ENCODE results near the gene HOXA3. TPM values are rescaled to one million over a fixed set of nuclear protein-coding genes. Genes with fewer than 3 reads are reported as not detected.

Gene HOXA3
- total RNA-seq, 1 donor from 2014 or later: 209 TPM

DNA sequence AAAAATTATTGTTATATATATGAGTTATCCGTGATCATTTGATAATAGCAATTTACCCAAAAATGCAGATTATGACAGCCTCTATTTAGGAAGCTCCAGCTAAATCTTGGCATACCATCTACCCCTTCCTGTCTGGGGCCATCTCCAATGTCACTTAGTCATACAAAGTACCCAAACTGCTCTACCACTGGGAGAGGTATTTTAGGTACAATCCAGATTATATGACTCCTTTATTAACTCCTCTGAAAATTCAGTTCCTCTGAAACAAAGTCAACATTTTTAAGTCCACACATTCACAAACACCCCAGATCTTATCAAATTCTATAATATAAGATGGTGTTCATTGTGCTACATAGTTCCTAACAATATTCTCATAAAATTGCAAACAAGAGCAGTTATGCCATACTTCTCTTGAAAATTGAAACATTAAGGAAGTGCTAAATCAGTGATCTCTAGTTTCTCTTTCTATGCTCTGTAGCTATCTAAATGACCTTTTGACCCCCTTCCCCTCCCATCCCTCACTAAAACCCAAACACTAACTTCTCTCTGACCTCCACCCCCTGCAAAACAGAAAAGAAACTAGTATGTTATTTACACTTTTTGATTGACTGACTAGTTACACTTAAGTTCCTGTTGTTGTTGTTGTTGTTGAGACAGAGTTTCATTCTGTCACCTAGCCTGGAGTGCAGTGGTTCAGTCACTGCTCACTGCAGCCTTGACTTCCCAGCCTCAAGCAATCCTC, 73.0 kb downstream of the HOXA3 start:
- no peaks in the 10 kb centered on the region for H3K36me3 Mint-ChIP-seq
- H3K27ac Mint-ChIP-seq: peak overlapping the region; percentile 40
- no peak overlapping the region for H3K4me3 Mint-ChIP-seq

DNA sequence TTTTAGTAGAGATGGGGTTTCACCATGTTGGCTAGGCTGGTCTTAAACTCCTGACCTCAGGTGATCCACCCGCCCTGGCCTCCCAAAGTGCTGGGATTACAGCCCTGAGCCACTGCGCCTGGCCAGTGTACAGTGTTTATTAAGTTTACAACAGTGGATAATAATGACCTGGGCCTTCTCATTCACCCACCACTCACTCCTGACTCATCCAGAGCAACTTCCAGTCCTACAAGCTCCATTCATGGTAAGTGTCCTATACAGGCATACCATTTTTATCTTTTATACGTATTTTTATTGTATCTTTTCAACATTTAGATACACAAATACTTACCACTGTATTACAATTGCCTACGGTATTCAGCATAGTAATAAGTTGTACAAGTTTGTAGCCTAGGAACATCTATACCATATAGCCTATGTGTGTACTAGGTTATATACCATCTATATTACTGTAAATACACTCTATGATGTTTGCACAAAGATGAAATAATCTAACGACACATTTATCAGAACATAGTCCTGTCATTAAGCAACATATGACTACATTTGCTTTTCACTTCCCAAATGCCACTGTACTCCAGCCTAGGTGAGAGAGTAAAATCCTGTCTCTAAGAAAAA, 73.7 kb downstream of the HOXA3 start:
- no peaks in the 10 kb centered on the region for H3K27me3 Mint-ChIP-seq (ENCODE audit: low read depth)
- no peak overlapping the region for H3K4me3 Mint-ChIP-seq
- DNase-seq (ENCODE audit: low spot score in 2 of 2, unreplicated experiment in 2 of 2): no peak
- TF ChIP-seq, protein P1, sequence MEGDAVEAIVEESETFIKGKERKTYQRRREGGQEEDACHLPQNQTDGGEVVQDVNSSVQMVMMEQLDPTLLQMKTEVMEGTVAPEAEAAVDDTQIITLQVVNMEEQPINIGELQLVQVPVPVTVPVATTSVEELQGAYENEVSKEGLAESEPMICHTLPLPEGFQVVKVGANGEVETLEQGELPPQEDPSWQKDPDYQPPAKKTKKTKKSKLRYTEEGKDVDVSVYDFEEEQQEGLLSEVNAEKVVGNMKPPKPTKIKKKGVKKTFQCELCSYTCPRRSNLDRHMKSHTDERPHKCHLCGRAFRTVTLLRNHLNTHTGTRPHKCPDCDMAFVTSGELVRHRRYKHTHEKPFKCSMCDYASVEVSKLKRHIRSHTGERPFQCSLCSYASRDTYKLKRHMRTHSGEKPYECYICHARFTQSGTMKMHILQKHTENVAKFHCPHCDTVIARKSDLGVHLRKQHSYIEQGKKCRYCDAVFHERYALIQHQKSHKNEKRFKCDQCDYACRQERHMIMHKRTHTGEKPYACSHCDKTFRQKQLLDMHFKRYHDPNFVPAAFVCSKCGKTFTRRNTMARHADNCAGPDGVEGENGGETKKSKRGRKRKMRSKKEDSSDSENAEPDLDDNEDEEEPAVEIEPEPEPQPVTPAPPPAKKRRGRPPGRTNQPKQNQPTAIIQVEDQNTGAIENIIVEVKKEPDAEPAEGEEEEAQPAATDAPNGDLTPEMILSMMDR (IDR thresholded peaks at IDR 0.05; ENCODE audit: unreplicated experiment): no peak
- H3K4me1 Mint-ChIP-seq: peaks cover 34% of the 10 kb centered on the region
- H3K36me3 Mint-ChIP-seq: no peaks in the 10 kb centered on the region
- no peak overlapping the region for H3K27ac Mint-ChIP-seq
- peaks cover 8% of the 10 kb centered on the region for H3K9me3 Mint-ChIP-seq

More for the DNA sequence above, 73.0 kb downstream of the HOXA3 start:
- TF ChIP-seq, protein P1 (IDR thresholded peaks at IDR 0.05; ENCODE audit: unreplicated experiment): no peak
- H3K9me3 Mint-ChIP-seq: peaks cover 8% of the 10 kb centered on the region
- no peak for DNase-seq (ENCODE audit: low spot score in 2 of 2, unreplicated experiment in 2 of 2)
- peaks cover 34% of the 10 kb centered on the region for H3K4me1 Mint-ChIP-seq
- no peaks in the 10 kb centered on the region for H3K27me3 Mint-ChIP-seq (ENCODE audit: low read depth)

DNA sequence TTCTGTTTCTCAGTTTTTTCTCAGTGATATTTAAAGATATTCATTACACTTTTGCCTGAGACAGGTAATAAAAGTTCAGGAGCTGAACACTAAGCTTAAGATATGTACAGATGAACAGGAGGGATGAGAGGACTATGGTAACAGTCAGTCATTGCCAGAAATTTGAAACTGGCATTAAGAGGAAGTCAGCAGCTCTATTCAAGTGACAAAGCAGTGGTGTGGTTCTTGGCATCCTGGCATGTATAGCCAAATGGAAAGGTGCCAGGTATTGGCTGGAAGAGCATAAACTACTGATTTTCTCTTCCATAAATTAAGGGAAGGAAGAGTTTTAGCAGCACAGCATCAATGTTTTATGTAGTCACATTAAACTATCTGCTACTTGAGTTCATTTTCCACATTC, 79.3 kb downstream of the HOXA3 start:
- TF ChIP-seq, protein P1 (IDR thresholded peaks at IDR 0.05; ENCODE audit: unreplicated experiment): no peak
- DNase-seq (ENCODE audit: low spot score in 2 of 2, unreplicated experiment in 2 of 2): no peak
- Mint-ChIP-seq H3K36me3 (no peaks in the 10 kb centered on the region), H3K4me1 (peaks cover 23% of the 10 kb centered on the region), H3K4me3 (no peak overlapping the region), H3K27ac (peak overlapping the region; percentile 57), H3K27me3 (ENCODE audit: low read depth) (no peaks in the 10 kb centered on the region), H3K9me3 (peaks cover 8% of the 10 kb centered on the region)

DNA sequence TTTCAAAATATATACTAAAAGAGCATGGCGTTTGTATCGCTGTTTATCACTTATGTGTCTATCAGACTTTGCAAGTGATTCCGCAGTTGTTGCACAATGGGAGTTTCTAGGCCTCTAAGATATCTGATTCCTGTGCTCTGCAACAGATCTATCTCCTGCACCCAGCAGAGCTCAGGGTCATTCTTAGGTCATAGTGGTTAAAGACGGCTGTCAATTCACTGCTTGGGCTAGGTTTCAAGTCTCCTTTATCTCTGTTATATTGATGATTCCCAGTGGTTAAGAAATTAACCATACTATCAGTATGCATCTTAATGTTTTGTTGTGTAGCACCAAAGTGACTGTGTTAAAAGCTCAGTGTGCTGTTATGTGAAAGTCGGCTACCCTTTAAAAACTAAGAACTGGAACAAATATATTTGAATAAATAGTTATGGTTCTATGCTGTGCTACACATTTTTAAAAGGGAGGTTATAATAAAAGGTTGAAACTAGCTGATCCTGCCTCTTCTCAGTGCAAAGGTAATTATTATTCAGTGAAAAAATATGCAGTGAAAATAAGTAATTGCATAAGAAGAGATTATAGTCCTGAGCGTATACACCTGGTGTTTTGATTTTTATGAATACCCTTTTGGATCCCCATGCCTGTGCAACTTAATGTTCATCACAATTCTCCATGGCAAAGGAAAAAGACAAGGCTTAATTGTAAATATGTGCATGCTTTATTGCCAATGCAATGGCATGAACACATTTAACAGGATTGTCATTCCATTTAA, 80.6 kb downstream of the HOXA3 start:
- Mint-ChIP-seq H3K27me3 (ENCODE audit: low read depth) (no peaks in the 10 kb centered on the region), H3K9me3 (peaks cover 8% of the 10 kb centered on the region), H3K36me3 (no peaks in the 10 kb centered on the region), H3K27ac (peak overlapping the region; percentile 57), H3K4me1 (peaks cover 27% of the 10 kb centered on the region), H3K4me3 (no peak overlapping the region)
- no peak for DNase-seq (ENCODE audit: low spot score in 2 of 2, unreplicated experiment in 2 of 2)
- TF ChIP-seq, protein P1 (IDR thresholded peaks at IDR 0.05; ENCODE audit: unreplicated experiment): no peak

DNA sequence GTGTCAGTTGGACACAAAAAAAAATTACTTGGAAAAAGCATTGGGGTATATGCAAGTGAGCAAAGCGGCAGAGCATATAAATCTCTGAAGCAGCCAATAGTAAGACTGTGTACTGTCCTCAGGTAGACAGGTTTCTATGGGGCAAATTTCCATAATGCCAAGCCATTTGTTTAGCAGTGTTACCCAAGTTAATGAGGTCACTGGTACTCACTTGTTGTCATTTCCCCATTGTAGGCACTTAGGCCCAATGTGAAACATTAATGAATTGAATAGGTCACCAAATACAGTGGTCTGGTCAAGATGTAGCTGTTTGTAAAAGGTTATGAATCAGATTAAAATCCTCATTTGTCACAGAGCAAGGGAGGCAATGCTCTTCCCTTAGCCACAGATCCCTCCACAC, 84.1 kb downstream of the HOXA3 start:
- no peak for DNase-seq (ENCODE audit: low spot score in 2 of 2, unreplicated experiment in 2 of 2)
- no peak overlapping the region for H3K4me3 Mint-ChIP-seq
- TF ChIP-seq, protein P1 (IDR thresholded peaks at IDR 0.05; ENCODE audit: unreplicated experiment): no peak
- H3K4me1 Mint-ChIP-seq: peaks cover 37% of the 10 kb centered on the region
- H3K27me3 Mint-ChIP-seq (ENCODE audit: low read depth): no peaks in the 10 kb centered on the region
- H3K36me3 Mint-ChIP-seq: no peaks in the 10 kb centered on the region
- H3K27ac Mint-ChIP-seq: no peak overlapping the region
- no peaks in the 10 kb centered on the region for H3K9me3 Mint-ChIP-seq

Measured in mesothelial cell of epicardium (in vitro differentiated cells).